Sigmoid colon (tissue), 7 donors: Measurements from ENCODE around the gene HERPUD1. TPM values are rescaled to one million over a fixed set of nuclear protein-coding genes. Genes with fewer than 3 reads are reported as not detected.
A peak's percentile ranks its signal among the peaks of the same experiment; 100 is the strongest.
"Not testable (repeated sequence)": the region's sequence is repeated elsewhere in the genome, so short reads cannot be mapped to it uniquely, and the experiment has no call there.

ENCODE experiments used
- DNase-seq: peaks from one replicate; pipeline ENCODE4 v3.0.0-alpha.2; 2019
- H3K27ac ChIP-seq, 4 donors: fragments of 200-600 bp; sonication (generic); one replicate each; pipeline ENCODE4 v1.5.1; 2016 to 2019; ENCODE audit warnings: mild to moderate bottlenecking in 1 of 4
- H3K27me3 ChIP-seq, 3 donors: fragments of 200-600 bp; sonication (generic); one replicate each; pipeline ENCODE4 v1.5.1; 2019; ENCODE audit warnings: mild to moderate bottlenecking in 1 of 3
- H3K36me3 ChIP-seq, 4 donors: fragments of 200-600 bp; sonication (generic); one replicate each; pipeline ENCODE4 v1.5.1; 2016 to 2019
- H3K4me1 ChIP-seq, 4 donors: fragments of 200-600 bp; sonication (generic); one replicate each; pipeline ENCODE4 v1.5.1; 2017 to 2019
- H3K4me3 ChIP-seq, 4 donors: fragments of 200-600 bp; sonication (generic); one replicate each; pipeline ENCODE4 v1.5.1; 2017 to 2019; ENCODE audit warnings: mild to moderate bottlenecking in 2 of 4, moderate library complexity in 1 of 4
- H3K9me3 ChIP-seq, 4 donors: fragments of 200-600 bp in 3 of 4; sonication (generic) in 3 of 4; one replicate each; pipeline versions ENCODE4 v1.5.1 to v1.6.1; 2013 to 2019
- EP300 ChIP-seq, 4 donors: sonication (generic); formaldehyde crosslinking; IDR thresholded peaks; one replicate each; pipeline ENCODE4 v1.6.1; 2017; ENCODE audit warnings: antibody characterized with exemption in 4 of 4
- POLR2A ChIP-seq, 2 donors: fragments of 450-650 bp; IDR thresholded peaks; one replicate each; pipeline ENCODE4 v1.6.1; 2016; ENCODE audit warnings: antibody characterized with exemption in 2 of 2, mild to moderate bottlenecking in 2 of 2, moderate library complexity in 2 of 2
- POLR2AphosphoS5 ChIP-seq, 4 donors: sonication (generic); formaldehyde crosslinking; IDR thresholded peaks; one replicate each; pipeline ENCODE4 v1.6.1; 2017; ENCODE audit warnings: antibody characterized with exemption in 4 of 4
- WGBS, 2 donors: extraction: QIAGEN DNeasy Blood & Tissue Kit; methylation state at CpG; one replicate each; pipeline ENCODE4 v1.1.7; 2013; 5-methylcytosine and 5-hydroxymethylcytosine counted together
- intact Hi-C: fragments of 100-400 bp; cut with DNase I; formaldehyde crosslinking; loops from one replicate; pipeline ENCODE4 v1.15.1; 2023
- polyA plus RNA-seq, 3 donors: library from polyadenylated mRNA; stranded (reverse); fragments of 200-250 nt; gene quantifications; one replicate each; pipeline ENCODE4 v1.2.3, GENCODE V29; 2013
- total RNA-seq, 4 donors: library from RNA; depleted of rRNA; stranded (reverse); fragments of >200 nt; gene quantifications; one replicate each; pipeline ENCODE4 v1.1.0, GENCODE V29; 2016
- TF ChIP-seq, protein P1 (sequence below), 4 experiments: fragments of 450-650 bp in 3 of 4; fragments of 200-600 bp in 1 of 4; IDR thresholded peaks; one replicate each; pipeline ENCODE4 v1.5.1; 2016 to 2019; ENCODE audit warnings: antibody characterized with exemption in 4 of 4, mild to moderate bottlenecking in 3 of 4, moderate library complexity in 2 of 4
- donor health status: healthy with polysubstance abuse.
- donor health status: Bipolar disorder and iron deficiency.
- donor health status: healthy.

HERPUD1 gene
- total and polyA plus RNA-seq, 7 donors: 54.1 to 119 (median 64.8) TPM

DNA sequence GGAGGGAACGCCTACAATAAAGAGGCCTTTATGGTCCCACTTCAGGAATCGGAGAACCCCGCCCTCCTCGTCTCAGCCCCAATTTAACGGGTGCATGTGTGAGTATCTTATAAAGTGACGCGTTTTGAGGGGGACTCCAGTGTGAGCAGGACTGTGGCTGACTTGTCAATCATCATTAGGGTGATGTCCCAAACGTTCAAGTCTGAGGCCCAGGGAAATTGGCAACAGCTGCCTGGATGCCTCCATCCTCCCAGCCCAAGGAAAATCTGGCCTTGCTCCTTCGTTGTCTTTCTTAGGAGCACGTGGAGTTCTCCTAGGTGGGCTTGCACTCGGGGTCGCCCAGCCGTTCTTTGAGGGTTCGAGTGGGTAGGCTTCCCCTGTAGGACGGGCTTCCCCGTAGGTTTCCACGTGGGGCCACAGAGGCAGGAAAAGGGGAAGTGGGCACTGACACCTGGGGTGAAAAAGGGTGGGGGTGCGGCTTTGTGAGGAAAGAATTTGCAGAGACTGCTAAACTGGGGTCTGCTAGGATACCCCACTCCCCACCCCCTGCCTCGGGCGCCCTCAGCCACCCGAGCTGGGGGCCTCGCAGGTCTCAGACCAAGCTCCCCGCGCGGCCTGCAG, 561 bp upstream of the HERPUD1 start:
- WGBS, 2 donors: 4 to 17% methylated on average over 25 of the region's 25 CpGs
- intact Hi-C loops: loop anchor here (2.0 to 10.0 kb wide), 4 partner anchors 201 to 1193 kb away; partner anchors contain the start of genes CFAP20, MT2A, NUP93 and PSME3IP1

DNA sequence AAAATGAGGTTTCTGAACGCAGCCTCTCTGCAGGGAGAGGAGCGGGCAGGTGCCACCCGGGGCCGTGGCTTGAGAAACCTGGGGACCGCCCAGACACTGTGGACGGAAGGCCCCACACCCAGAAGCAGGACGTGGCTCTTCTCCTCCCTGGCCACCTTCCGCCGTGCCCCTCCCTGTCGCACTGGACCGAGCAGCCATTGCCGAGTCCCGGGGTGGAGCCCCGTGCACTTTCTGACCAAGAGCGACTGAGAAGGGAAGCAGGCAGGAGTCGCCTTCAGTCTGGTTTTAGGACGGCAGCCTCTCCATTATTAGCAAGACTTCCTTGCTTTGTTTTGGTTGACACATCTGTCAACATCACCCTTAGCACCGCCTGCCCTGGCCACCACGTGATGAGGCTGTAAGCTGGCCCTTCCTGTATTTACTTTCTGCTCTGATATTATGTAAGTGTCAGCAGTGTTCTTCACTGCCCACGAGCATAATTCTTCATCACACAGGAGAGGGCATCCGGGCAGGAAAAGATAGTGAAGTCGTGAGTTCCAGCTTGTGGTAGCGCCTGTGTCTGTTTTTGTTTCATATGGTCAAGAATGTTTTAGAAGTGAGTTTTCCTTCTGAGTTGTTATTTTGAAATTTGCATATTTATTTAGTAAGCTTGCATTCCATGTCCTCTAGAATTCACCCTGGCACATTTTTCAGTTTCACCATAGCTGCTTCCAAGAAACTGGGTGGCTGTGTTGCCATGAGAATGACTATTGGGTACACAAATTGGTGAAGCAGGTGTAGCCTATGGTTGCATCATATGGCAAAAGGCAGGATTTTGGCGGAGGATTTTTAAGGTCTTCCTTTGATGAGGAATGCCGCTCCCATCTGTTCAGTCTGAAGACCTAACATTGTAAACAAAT, 1.0 kb downstream of the HERPUD1 start:
- H3K36me3 ChIP-seq: peaks cover 17 to 31% (median 23%) of the 10 kb centered on the region in 4 donors
- DNase-seq: peak; percentile 92
- H3K27me3 ChIP-seq: no peaks in the 10 kb centered on the region
- H3K27ac ChIP-seq: peak overlapping the region; percentile 98 to 100 (median 100)
- WGBS, 2 donors: 1 to 3% methylated on average over 25 of the region's 25 CpGs
- H3K4me3 ChIP-seq: peak overlapping the region; percentile 86 to 100 (median 100)
- H3K4me1 ChIP-seq: peaks cover 0 to 46% (median 38%) of the 10 kb centered on the region in 4 donors
- no peaks in the 10 kb centered on the region for H3K9me3 ChIP-seq
- intact Hi-C loops: loop anchor here (1.0 to 10.0 kb wide), 5 partner anchors 56 to 1192 kb away; partner anchors contain the start of genes CFAP20, MT2A, NLRC5 and PSME3IP1
- TF ChIP-seq POLR2AphosphoS5 (IDR thresholded peaks at IDR 0.05) (peak; percentile 43 to 91 (median 77)), EP300 (IDR thresholded peaks at IDR 0.05) (no peak)

More for the DNA sequence above, 561 bp upstream of the HERPUD1 start:
- Histone ChIP-seq H3K9me3 (no peaks in the 10 kb centered on the region), H3K27ac (peak overlapping the region; percentile 98 to 100 (median 100)), H3K4me3 (peak overlapping the region; percentile 86 to 100 (median 100)), H3K36me3 (peaks cover 2 to 15% (median 9%) of the 10 kb centered on the region in 4 donors), H3K4me1 (peaks cover 0 to 38% (median 36%) of the 10 kb centered on the region in 4 donors), H3K27me3 (no peaks in the 10 kb centered on the region)
- no peak for DNase-seq
- TF ChIP-seq, protein P1, sequence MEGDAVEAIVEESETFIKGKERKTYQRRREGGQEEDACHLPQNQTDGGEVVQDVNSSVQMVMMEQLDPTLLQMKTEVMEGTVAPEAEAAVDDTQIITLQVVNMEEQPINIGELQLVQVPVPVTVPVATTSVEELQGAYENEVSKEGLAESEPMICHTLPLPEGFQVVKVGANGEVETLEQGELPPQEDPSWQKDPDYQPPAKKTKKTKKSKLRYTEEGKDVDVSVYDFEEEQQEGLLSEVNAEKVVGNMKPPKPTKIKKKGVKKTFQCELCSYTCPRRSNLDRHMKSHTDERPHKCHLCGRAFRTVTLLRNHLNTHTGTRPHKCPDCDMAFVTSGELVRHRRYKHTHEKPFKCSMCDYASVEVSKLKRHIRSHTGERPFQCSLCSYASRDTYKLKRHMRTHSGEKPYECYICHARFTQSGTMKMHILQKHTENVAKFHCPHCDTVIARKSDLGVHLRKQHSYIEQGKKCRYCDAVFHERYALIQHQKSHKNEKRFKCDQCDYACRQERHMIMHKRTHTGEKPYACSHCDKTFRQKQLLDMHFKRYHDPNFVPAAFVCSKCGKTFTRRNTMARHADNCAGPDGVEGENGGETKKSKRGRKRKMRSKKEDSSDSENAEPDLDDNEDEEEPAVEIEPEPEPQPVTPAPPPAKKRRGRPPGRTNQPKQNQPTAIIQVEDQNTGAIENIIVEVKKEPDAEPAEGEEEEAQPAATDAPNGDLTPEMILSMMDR (IDR thresholded peaks at IDR 0.05): no peak
- TF ChIP-seq POLR2A (IDR thresholded peaks at IDR 0.05) (no peak), EP300 (IDR thresholded peaks at IDR 0.05) (no peak), POLR2AphosphoS5 (IDR thresholded peaks at IDR 0.05) (no peak)

DNA sequence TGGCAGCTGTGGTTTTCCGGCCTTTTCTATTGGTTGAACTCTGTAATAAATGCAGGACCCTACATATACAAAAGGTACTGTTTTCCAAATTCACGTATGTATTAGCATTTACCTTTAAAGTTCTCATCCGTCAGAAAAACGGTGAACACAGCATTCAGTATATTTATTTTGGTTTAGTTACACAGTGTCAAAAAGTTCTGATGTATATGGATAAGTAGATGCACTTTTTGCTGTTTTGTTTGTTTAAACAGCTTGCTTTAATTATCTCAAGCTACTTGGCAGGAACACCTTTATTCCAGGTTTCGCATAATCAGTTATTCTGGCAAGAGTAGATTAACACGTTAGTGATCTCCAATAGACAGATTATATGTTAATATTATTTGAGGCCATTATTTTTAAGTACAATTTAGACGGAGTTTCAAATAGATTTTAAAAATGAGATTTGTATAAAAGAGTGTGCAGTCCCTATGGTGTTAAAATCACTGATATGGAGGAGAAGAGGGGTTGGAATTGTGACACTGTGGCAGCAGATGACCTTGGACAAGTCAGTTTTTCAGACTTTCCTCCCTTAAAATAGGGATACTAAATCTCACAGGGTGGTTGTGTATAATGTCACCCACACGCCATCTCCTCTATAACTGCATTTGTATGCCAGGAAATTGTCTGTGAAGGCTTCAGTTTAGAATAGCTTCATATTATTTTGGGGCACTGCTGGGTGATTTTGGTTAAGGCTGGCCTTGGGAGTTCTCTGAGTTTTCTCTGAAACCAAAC, 2.1 kb downstream of the HERPUD1 start:
- H3K4me1 ChIP-seq: peaks cover 0 to 46% (median 38%) of the 10 kb centered on the region in 4 donors
- intact Hi-C loops: loop anchor here (1.0 to 10.0 kb wide), 4 partner anchors 67 to 1191 kb away; partner anchors contain the start of genes CFAP20, MT2A, PSME3IP1 and RSPRY1

DNA sequence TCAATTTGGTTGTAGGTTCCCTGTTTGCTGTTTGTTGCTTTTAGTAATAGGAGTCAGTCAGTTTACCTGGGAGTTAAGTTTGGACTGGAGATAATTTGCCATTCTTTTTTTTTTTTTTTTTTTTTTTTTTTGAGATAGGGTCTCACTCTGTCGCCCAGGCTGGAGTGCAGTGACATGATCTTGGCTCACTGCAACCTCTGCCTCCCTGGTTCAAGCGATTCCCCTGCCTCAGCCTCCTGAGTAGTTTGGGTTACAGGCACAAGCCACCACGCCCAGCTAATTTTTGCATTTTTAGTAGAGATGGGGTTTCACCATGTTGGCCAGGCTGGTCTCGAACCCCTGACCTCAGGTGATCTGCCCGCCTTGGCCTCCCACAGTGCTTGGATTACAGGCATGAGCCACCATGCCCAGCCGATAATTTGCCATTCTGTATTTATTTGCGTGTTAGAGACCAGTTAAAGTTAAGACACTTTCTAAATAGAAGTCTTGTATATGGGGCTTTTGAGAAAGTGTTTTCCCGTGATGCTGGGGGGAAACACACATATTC, 2.7 kb downstream of the HERPUD1 start:
- not testable (repeated sequence) for H3K9me3 ChIP-seq, H3K27me3 ChIP-seq
- peak; percentile 29 for DNase-seq
- WGBS, 2 donors: 63 to 80% methylated on average over 8 of the region's 8 CpGs
- intact Hi-C loops: loop anchor here (5.0 to 10.0 kb wide), 3 partner anchors 253 to 1190 kb away; partner anchors contain the start of genes CFAP20, MT2A, PSME3IP1 and RSPRY1
- peak overlapping the region; percentile 86 to 100 (median 100) for H3K4me3 ChIP-seq
- H3K36me3 ChIP-seq: peaks cover 29 to 48% (median 37%) of the 10 kb centered on the region in 4 donors
- peaks cover 0 to 46% (median 38%) of the 10 kb centered on the region in 4 donors for H3K4me1 ChIP-seq
- H3K27ac ChIP-seq: peak overlapping the region in 3 of 4 donors; percentile 98 to 100 (median 100)

More for the DNA sequence above, 2.1 kb downstream of the HERPUD1 start:
- no peak for DNase-seq
- Histone ChIP-seq H3K27me3 (no peaks in the 10 kb centered on the region), H3K4me3 (peak overlapping the region; percentile 86 to 100 (median 100)), H3K9me3 (no peaks in the 10 kb centered on the region), H3K27ac (peak overlapping the region; percentile 98 to 100 (median 100)), H3K36me3 (peaks cover 27 to 42% (median 31%) of the 10 kb centered on the region in 4 donors)
- WGBS, 2 donors: 16 to 27% methylated on average over 8 of the region's 8 CpGs
- TF ChIP-seq POLR2A (IDR thresholded peaks at IDR 0.05): no peak
- TF ChIP-seq, protein P1 (IDR thresholded peaks at IDR 0.05): no peak
- TF ChIP-seq POLR2AphosphoS5 (IDR thresholded peaks at IDR 0.05): no peak
- no peak for TF ChIP-seq EP300 (IDR thresholded peaks at IDR 0.05)

DNA sequence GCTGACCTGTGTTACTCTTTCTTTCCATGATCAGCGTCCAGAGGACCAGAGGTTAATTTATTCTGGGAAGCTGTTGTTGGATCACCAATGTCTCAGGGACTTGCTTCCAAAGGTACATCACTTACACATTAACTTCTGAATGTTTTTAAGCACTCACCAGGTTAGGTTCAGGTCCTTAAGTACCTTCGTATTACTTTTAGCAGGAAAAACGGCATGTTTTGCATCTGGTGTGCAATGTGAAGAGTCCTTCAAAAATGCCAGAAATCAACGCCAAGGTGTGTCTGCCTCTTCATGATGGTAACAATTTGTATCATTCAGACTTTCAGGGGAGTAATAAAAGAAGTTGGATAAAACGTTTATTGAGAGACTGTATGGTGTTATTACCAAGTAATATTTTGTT, 3.3 kb downstream of the HERPUD1 start:
- Histone ChIP-seq H3K4me1 (peaks cover 0 to 46% (median 38%) of the 10 kb centered on the region in 4 donors), H3K9me3 (no peaks in the 10 kb centered on the region), H3K27ac (peak overlapping the region in 1 of 4 donors; percentile 100), H3K36me3 (peaks cover 34 to 54% (median 42%) of the 10 kb centered on the region in 4 donors), H3K4me3 (peak overlapping the region in 2 of 4 donors; percentile 86 to 100), H3K27me3 (no peaks in the 10 kb centered on the region)
- TF ChIP-seq POLR2AphosphoS5 (IDR thresholded peaks at IDR 0.05) (no peak), POLR2A (IDR thresholded peaks at IDR 0.05) (no peak), EP300 (IDR thresholded peaks at IDR 0.05) (no peak)
- TF ChIP-seq, protein P1 (IDR thresholded peaks at IDR 0.05): no peak
- intact Hi-C loops: loop anchor here (10.0 kb wide), 2 partner anchors 330 to 1190 kb away; partner anchors contain the start of genes CFAP20 and MT2A
- 55 to 61% methylated on average over 5 of the region's 5 CpGs for WGBS, 2 donors
- DNase-seq: no peak
